Activated CD8-positive, alpha-beta T cell treated with anti-CD3 and anti-CD28 coated beads for 36 hours (primary cell): ENCODE measurements around the gene LPCAT3. TPM values are rescaled to one million over a fixed set of nuclear protein-coding genes. Genes with fewer than 3 reads are reported as not detected.

ENCODE experiments used
- ATAC-seq: fragments of 200-7000 bp; cut with Tn5 transposase; one replicate; pipeline ENCODE4 v1.10.0; 2021; ENCODE audit warnings: mild to moderate bottlenecking, moderate library complexity
- CTCF ChIA-PET: fragments of 350-600 bp; sonication (Branson Sonifier 250); formaldehyde crosslinking; loops from one replicate; lab custom pipeline; 2021; ENCODE audit warnings: antibody characterized with exemption; lab: Charles Lee
- POLR2A ChIA-PET: fragments of 350-600 bp; sonication (Branson Sonifier 250); formaldehyde crosslinking; loops from one replicate; lab custom pipeline; 2021; ENCODE audit warnings: antibody characterized with exemption; lab: Charles Lee
- DNase-seq: peaks from one replicate; pipeline ENCODE4 v3.0.0-alpha.2; 2020
- H3K27ac Mint-ChIP-seq: one replicate; pipeline ENCODE4 v1.8.0; 2021; ENCODE audit warnings: mild to moderate bottlenecking, mixed read lengths
- H3K27me3 Mint-ChIP-seq: one replicate; pipeline ENCODE4 v1.8.0; 2021; ENCODE audit warnings: mixed read lengths
- H3K36me3 Mint-ChIP-seq: one replicate; pipeline ENCODE4 v1.8.0; 2021; ENCODE audit warnings: low read depth, mixed read lengths
- H3K4me1 Mint-ChIP-seq: one replicate; pipeline ENCODE4 v1.8.0; 2021; ENCODE audit warnings: low read depth, mixed read lengths
- H3K4me3 Mint-ChIP-seq: one replicate; pipeline ENCODE4 v1.8.0; 2021; ENCODE audit warnings: mild to moderate bottlenecking, moderate library complexity, mixed read lengths
- H3K9me3 Mint-ChIP-seq: one replicate; pipeline ENCODE4 v1.8.0; 2021; ENCODE audit warnings: mixed read lengths
- CTCF ChIP-seq: fragments of 200-600 bp; IDR thresholded peaks from one replicate; pipeline ENCODE4 v1.8.0; 2022; ENCODE audit warnings: antibody characterized with exemption, mild to moderate bottlenecking
- intact Hi-C: fragments of 100-400 bp; cut with micrococcal nuclease; formaldehyde crosslinking; loops from one replicate; pipeline ENCODE4 v1.10.0; 2022
- total RNA-seq, 2 experiments: library from RNA; stranded (reverse); gene quantifications; one replicate each; pipeline ENCODE4 v1.2.3, GENCODE V29; 2021

LPCAT3 gene
- total RNA-seq, 2 experiments from 2014 or later = 17.3 to 18.1 TPM

GRCh38 chr12:7047306-7047705 is 29.0 kb upstream of the LPCAT3 start:
- Mint-ChIP-seq H3K36me3 (no peaks in the 10 kb centered on the region), H3K9me3 (no peaks in the 10 kb centered on the region), H3K27me3 (peaks cover 3% of the 10 kb centered on the region), H3K27ac (no peak overlapping the region), H3K4me1 (peaks cover 6% of the 10 kb centered on the region), H3K4me3 (no peak overlapping the region)
- TF ChIP-seq CTCF = no peak
- ATAC-seq (no peak), DNase-seq (no peak)
- intact Hi-C loops = no loop called here
- ChIA-PET CTCF (no interaction called here), POLR2A (no interaction called here)

- POLR2A ChIA-PET = no interaction called here
- TF ChIP-seq CTCF = no peak
- peaks cover 3% of the 10 kb centered on the region for H3K27me3 Mint-ChIP-seq
- no peaks in the 10 kb centered on the region for H3K9me3 Mint-ChIP-seq
- no peaks in the 10 kb centered on the region for H3K36me3 Mint-ChIP-seq
- H3K27ac Mint-ChIP-seq = no peak overlapping the region
- DNase-seq (no peak), ATAC-seq (no peak)
- peaks cover 6% of the 10 kb centered on the region for H3K4me1 Mint-ChIP-seq
- H3K4me3 Mint-ChIP-seq = no peak overlapping the region
- intact Hi-C loops = no loop called here
- CTCF ChIA-PET = no interaction called here
Observed at GRCh38 chr12:7046383-7047105, 28.3 kb upstream of the LPCAT3 start.

GRCh38 chr12:7045913-7046312 is 27.6 kb upstream of the LPCAT3 start:
- intact Hi-C loops = no loop called here
- no peaks in the 10 kb centered on the region for H3K9me3 Mint-ChIP-seq
- no peak overlapping the region for H3K27ac Mint-ChIP-seq
- H3K4me3 Mint-ChIP-seq = no peak overlapping the region
- DNase-seq (no peak), ATAC-seq (no peak)
- TF ChIP-seq CTCF = no peak
- ChIA-PET CTCF (no interaction called here), POLR2A (no interaction called here)
- H3K27me3 Mint-ChIP-seq = no peaks in the 10 kb centered on the region
- no peaks in the 10 kb centered on the region for H3K36me3 Mint-ChIP-seq
- peaks cover 6% of the 10 kb centered on the region for H3K4me1 Mint-ChIP-seq

GRCh38 chr12:7042842-7043241 is 24.6 kb upstream of the LPCAT3 start:
- Mint-ChIP-seq H3K4me3 (no peak overlapping the region), H3K27ac (no peak overlapping the region), H3K27me3 (no peaks in the 10 kb centered on the region), H3K9me3 (no peaks in the 10 kb centered on the region), H3K4me1 (peaks cover 6% of the 10 kb centered on the region), H3K36me3 (no peaks in the 10 kb centered on the region)
- TF ChIP-seq CTCF = peak; percentile 48
- ChIA-PET POLR2A (interaction anchor here (1.1 kb wide), 1 partner anchor 19 kb away, joined by 3 read pairs; no protein-coding TSS in a partner anchor), CTCF (interaction anchor here (1.1 to 1.8 kb wide), 5 partner anchors 9 to 98 kb away, joined by 3 to 7 read pairs (median 5); partner anchors contain the start of gene LPCAT3)
- DNase-seq = no peak
- ATAC-seq = no peak
- intact Hi-C loops = no loop called here

DNA sequence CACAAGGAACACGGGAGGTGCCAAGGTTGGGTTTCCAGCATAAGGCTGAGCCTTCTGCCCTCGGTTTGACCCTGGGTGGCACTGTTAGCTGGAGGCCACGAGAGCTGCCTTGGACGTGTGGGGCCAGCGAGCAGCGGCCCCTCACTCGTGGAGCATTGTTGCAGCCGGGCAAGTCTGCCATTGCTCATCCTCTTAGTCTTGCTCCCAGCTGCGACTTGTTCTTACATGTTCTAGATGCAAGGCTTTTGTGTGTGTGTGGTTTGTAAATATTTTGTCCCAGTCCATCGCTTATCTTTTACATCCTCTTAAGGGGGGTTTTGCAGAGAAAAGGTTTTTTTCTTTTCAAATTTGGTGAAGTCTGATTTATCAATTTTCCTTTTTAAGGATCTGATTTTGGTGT is 21.1 kb upstream of the LPCAT3 start:
- no peaks in the 10 kb centered on the region for H3K36me3 Mint-ChIP-seq
- ChIA-PET POLR2A (no interaction called here), CTCF (no interaction called here)
- no peak for ATAC-seq
- no peak overlapping the region for H3K4me3 Mint-ChIP-seq
- no peaks in the 10 kb centered on the region for H3K9me3 Mint-ChIP-seq
- intact Hi-C loops = no loop called here
- no peaks in the 10 kb centered on the region for H3K27me3 Mint-ChIP-seq
- H3K27ac Mint-ChIP-seq = no peak overlapping the region
- TF ChIP-seq CTCF = no peak
- DNase-seq = no peak
- H3K4me1 Mint-ChIP-seq = peaks cover 9% of the 10 kb centered on the region
